ENCODE measurements around the gene AFDN. TPM values are rescaled to one million over a fixed set of nuclear protein-coding genes. Genes with fewer than 3 reads are reported as not detected.

Gene AFDN
- polyA plus RNA-seq, 1 experiment: 20.4 TPM

GRCh38 chr6:167800549-167800948, 26.2 kb upstream of the AFDN start:
- no peak for DNase-seq (ENCODE audit: low read depth)
- no peaks in the 10 kb centered on the region for H3K36me3 ChIP-seq (ENCODE audit: control insufficient read depth, insufficient read depth, low read length)
- TF ChIP-seq CTCF (IDR thresholded peaks at IDR 0.05; ENCODE audit: insufficient read depth, low read depth, low read length): no peak
- no peak overlapping the region for H3K4me3 ChIP-seq (ENCODE audit: low read depth, low read length)
- no peaks in the 10 kb centered on the region for H3K27me3 ChIP-seq (ENCODE audit: control insufficient read depth, insufficient read depth, low read length)
- POLR2A ChIA-PET: no interaction called here
- CTCF ChIA-PET: no interaction called here

- ChIA-PET POLR2A (no interaction called here), CTCF (no interaction called here)
- Histone ChIP-seq H3K36me3 (ENCODE audit: control insufficient read depth, insufficient read depth, low read length) (no peaks in the 10 kb centered on the region), H3K27me3 (ENCODE audit: control insufficient read depth, insufficient read depth, low read length) (no peaks in the 10 kb centered on the region), H3K4me3 (ENCODE audit: low read depth, low read length) (no peak overlapping the region)
- TF ChIP-seq CTCF (IDR thresholded peaks at IDR 0.05; ENCODE audit: insufficient read depth, low read depth, low read length): no peak
- no peak for DNase-seq (ENCODE audit: low read depth)
Observed at GRCh38 chr6:167801263-167801662, 25.4 kb upstream of the AFDN start.

- Histone ChIP-seq H3K36me3 (ENCODE audit: control insufficient read depth, insufficient read depth, low read length) (no peaks in the 10 kb centered on the region), H3K27me3 (ENCODE audit: control insufficient read depth, insufficient read depth, low read length) (no peaks in the 10 kb centered on the region), H3K4me3 (ENCODE audit: low read depth, low read length) (no peak overlapping the region)
- ChIA-PET POLR2A (no interaction called here), CTCF (no interaction called here)
- DNase-seq (ENCODE audit: low read depth): no peak
- TF ChIP-seq CTCF (IDR thresholded peaks at IDR 0.05; ENCODE audit: insufficient read depth, low read depth, low read length): no peak
Observed at GRCh38 chr6:167802339-167802738, 24.4 kb upstream of the AFDN start.

GRCh38 chr6:167803816-167804215, 22.9 kb upstream of the AFDN start:
- no peak for DNase-seq (ENCODE audit: low read depth)
- CTCF ChIA-PET: no interaction called here
- no peak for TF ChIP-seq CTCF (IDR thresholded peaks at IDR 0.05; ENCODE audit: insufficient read depth, low read depth, low read length)

GRCh38 chr6:167804281-167805013, 22.3 kb upstream of the AFDN start:
- no peak for TF ChIP-seq CTCF (IDR thresholded peaks at IDR 0.05; ENCODE audit: insufficient read depth, low read depth, low read length)
- Histone ChIP-seq H3K27me3 (ENCODE audit: control insufficient read depth, insufficient read depth, low read length) (no peaks in the 10 kb centered on the region), H3K4me3 (ENCODE audit: low read depth, low read length) (no peak overlapping the region), H3K36me3 (ENCODE audit: control insufficient read depth, insufficient read depth, low read length) (no peaks in the 10 kb centered on the region)
- DNase-seq (ENCODE audit: low read depth): no peak
- ChIA-PET CTCF (no interaction called here), POLR2A (interaction anchor here (0.5 kb wide), 1 partner anchor 14 kb away, joined by 3 read pairs; no protein-coding TSS in a partner anchor)

More at GRCh38 chr6:167803816-167804215, 22.9 kb upstream of the AFDN start:
- Histone ChIP-seq H3K36me3 (ENCODE audit: control insufficient read depth, insufficient read depth, low read length) (no peaks in the 10 kb centered on the region), H3K27me3 (ENCODE audit: control insufficient read depth, insufficient read depth, low read length) (no peaks in the 10 kb centered on the region), H3K4me3 (ENCODE audit: low read depth, low read length) (no peak overlapping the region)
- POLR2A ChIA-PET: interaction anchor here (0.5 kb wide), 1 partner anchor 14 kb away, joined by 3 read pairs; no protein-coding TSS in a partner anchor
